HT1080 (cell line): ENCODE data around the gene DMGDH. TPM values are rescaled to one million over a fixed set of nuclear protein-coding genes. Genes with fewer than 3 reads are reported as not detected.
"Not testable (repeated sequence)": the region's sequence is repeated elsewhere in the genome, so short reads cannot be mapped to it uniquely, and the experiment has no call there.

Experiments
- DNase-seq: peaks from one replicate; pipeline ENCODE4 v3.0.0-alpha.2; 2015; ENCODE audit warnings: low read depth
- total RNA-seq: library from RNA; depleted of rRNA; stranded (reverse); fragments of >200 nt; shearing (Covaris generic); gene quantifications from 2 replicates; pipeline ENCODE4 v1.2.3, GENCODE V29; 2014

Gene DMGDH
- total RNA-seq, 1 experiment from 2014 or later: 0.24 TPM

- no peak for DNase-seq
Measured at GRCh38 chr5:79014631-79015030, 54.8 kb downstream of the DMGDH start.

DNA sequence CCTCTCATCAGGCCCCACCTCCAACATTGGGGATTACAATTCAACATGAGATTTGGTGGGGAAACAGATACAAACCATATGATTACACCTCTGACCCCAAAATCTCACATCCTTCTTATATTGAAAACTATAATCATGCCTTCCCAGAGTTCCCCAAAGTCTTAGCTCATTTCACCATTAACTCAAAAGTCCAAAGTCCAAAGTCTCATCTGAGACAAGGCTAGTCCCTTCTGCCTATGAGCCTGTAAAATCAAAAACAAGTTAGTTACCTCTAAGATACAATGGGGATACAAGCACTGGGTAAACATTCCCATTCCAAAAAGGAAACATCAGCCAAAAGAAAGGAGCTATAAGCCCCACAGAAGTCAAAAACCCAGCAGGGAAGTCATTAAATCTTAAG lies 57.6 kb downstream of the DMGDH start:
- DNase-seq: no peak

- DNase-seq: no peak
Measured at GRCh38 chr5:79011219-79011836, 58.1 kb downstream of the DMGDH start.

GRCh38 chr5:79008362-79008761 lies 61.1 kb downstream of the DMGDH start:
- DNase-seq: no peak

GRCh38 chr5:79007872-79008271 lies 61.6 kb downstream of the DMGDH start:
- no peak for DNase-seq

- no peak for DNase-seq
Measured at GRCh38 chr5:79005936-79006631, 63.4 kb downstream of the DMGDH start.

- no peak for DNase-seq
Measured at GRCh38 chr5:79005151-79005550, 64.3 kb downstream of the DMGDH start.

DNA sequence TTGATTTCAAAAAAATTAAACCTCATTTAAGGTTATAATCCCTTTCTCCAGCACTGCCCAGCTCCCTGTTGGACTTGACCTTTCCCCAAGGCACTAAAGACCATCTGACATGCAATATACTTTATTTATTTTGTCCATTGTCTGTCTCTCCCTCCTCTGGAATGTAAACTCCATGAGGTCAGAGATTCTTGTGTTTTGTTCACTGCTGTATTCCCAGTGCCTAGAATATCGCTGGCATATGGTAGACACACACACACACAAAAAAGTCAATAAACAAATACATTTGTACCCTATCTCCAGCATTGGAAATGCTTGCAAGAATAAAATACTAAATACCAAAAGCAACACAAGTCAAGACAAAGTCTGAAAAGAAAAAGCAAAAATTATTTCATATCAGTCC lies 67.1 kb downstream of the DMGDH start:
- no peak for DNase-seq

GRCh38 chr5:79001471-79001870 lies 68.0 kb downstream of the DMGDH start:
- peak; percentile 27 for DNase-seq

- no peak for DNase-seq
Measured at GRCh38 chr5:78997090-78997489, 72.4 kb downstream of the DMGDH start.

GRCh38 chr5:78995521-78996007 lies 73.9 kb downstream of the DMGDH start:
- DNase-seq: no peak

GRCh38 chr5:78993165-78993564 lies 76.3 kb downstream of the DMGDH start:
- DNase-seq: no peak

GRCh38 chr5:78992146-78992545 lies 77.3 kb downstream of the DMGDH start:
- no peak for DNase-seq

DNA sequence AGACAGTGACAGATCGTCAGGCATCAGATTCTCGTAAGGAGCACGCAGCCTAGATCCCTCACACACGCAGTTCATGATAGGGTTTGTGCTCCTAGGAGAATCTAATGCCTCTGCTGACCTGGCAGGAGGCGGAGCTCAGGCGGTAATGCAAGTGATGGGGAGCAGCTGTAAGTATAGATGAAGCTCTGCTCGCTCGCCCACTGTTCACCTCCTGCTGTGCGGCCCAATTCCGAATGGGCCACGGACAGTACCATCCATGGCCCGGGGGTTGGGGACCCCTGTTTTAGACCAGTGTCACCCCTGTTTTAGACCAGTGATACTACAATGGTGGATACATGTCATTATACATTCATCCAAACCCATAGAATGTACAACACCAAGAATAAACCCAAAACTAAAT lies 80.4 kb downstream of the DMGDH start:
- no peak for DNase-seq

- DNase-seq: peak; percentile 76
Measured at GRCh38 chr5:78985725-78986223, 83.7 kb downstream of the DMGDH start.

DNA sequence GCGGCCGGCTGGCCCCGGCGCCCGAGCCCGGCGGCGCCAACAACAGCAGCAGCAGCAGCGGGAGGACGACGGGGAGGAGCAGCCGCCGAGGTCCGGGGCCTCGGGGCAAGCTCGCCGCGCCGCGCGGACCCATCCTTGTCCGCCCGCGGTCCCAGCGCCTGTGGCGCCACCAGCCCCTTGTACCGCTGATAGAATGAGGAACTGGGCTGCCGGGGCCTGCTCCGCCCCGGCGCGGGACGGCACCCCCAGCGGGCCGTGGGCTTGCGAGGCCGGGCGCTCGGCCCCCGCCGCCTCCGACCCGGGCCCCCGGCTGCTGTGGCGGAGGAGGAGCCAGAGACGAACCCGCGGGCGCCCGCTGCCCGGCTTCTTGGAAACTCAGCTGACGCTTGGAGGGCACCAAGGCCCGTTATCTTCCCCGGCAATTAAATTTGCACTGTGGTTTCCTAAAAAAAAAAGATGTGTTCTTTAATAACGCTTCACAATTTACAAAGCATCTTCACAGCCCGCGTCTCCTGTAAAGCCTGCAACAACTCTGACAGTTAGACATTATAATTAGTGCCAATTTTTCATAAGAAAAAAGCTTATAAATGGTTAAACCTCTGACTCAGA lies 84.3 kb downstream of the DMGDH start, which contains the start of gene ARSB:
TSS of gene ARSB (minus strand) at position 195 of the 609 bp plus-strand sequence. CDS start at position 133, 62 bp downstream.
- peak; percentile 37 for DNase-seq

DNA sequence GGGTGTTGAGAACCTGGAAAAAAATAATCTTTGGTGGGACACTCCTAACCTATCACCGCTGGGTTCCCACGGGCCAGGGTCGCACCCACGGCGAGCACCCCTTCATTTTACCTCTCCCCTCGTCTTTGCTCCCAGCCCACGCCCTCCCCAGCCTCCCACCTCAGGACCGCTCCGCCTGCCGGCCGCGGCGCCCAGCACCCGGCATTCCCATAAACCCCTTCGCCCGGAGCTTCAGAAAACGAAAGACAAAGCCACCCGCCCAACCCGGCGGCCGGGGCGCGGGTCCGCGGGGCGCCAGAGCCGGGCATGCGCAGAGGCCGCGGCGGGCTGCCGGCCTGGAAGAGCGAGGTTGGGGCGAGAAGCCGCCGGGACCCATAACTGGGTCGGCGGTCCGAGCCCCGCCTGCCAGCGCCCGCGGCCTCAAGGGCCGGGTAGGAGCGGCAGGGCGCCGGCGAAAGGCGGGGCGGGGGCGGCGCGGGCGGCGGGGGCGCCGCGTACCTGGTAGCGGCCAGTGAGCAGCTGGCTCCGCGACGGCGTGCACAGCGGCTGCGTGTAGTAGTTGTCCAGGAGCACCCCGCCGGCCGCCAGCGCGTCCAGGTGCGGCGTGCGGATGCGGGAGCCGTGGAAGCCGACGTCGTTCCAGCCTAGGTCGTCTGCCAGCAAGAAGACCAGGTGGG lies 84.9 kb downstream of the DMGDH start:
- peak; percentile 87 for DNase-seq

DNA sequence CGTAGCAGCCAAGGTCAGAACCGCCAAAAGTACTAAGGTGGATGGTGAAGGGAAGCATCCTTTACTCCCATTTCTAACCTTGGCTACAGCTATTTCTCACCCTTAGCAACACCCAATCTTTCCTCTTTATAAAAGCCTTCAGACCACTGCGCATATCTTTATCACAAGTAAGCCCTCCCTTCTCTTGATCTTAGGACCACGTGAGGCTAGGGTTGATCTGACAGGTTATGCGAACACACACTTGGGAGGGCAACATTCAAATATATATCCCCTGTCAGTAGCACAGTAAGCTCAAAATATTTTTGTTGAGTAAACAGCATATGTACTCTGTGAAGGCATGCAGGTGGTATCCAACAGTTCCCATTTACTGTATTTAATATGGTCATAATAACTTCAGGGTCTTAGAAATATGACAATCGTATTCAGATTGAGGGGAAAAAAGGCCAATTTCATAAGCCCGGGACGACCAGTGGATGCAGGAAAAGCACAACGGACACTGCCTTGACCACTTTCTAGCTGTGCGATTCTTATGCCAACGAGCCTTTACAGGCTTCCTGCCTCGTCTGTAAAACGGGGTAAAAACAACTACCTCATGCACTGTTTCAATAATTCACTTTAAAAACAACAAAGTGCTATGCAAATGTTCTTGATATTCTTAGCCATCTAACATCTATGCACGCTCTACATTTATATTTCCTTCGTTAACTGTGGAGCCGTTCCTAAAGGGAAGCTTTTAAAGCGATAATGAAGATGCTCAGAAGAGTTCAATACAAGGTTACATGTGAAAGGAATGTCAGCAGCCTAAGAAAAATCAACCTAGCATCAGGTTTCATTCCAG lies 85.7 kb downstream of the DMGDH start:
- DNase-seq: peak; percentile 17

GRCh38 chr5:78983194-78983593 lies 86.3 kb downstream of the DMGDH start:
- not testable (repeated sequence) for DNase-seq

- no peak for DNase-seq
Measured at GRCh38 chr5:78979909-78980308, 89.6 kb downstream of the DMGDH start.
